Measurements from ENCODE around the gene BTBD8. TPM values are rescaled to one million over a fixed set of nuclear protein-coding genes. Genes with fewer than 3 reads are reported as not detected.
A peak's percentile ranks its signal among the peaks of the same experiment; 100 is the strongest.
"Not testable (repeated sequence)": the region's sequence is repeated elsewhere in the genome, so short reads cannot be mapped to it uniquely, and the experiment has no call there.

Gene BTBD8
- total RNA-seq, 2 experiments from 2014 or later = 0.28 to 3.3 TPM

- H3K4me2 ChIP-seq (ENCODE audit: low read length) = no peak overlapping the region
- no peak for TF ChIP-seq EZH2phosphoT487 (IDR thresholded peaks at IDR 0.05; ENCODE audit: borderline replicate concordance, low read depth, low read length)
- TF ChIP-seq, protein P1, sequence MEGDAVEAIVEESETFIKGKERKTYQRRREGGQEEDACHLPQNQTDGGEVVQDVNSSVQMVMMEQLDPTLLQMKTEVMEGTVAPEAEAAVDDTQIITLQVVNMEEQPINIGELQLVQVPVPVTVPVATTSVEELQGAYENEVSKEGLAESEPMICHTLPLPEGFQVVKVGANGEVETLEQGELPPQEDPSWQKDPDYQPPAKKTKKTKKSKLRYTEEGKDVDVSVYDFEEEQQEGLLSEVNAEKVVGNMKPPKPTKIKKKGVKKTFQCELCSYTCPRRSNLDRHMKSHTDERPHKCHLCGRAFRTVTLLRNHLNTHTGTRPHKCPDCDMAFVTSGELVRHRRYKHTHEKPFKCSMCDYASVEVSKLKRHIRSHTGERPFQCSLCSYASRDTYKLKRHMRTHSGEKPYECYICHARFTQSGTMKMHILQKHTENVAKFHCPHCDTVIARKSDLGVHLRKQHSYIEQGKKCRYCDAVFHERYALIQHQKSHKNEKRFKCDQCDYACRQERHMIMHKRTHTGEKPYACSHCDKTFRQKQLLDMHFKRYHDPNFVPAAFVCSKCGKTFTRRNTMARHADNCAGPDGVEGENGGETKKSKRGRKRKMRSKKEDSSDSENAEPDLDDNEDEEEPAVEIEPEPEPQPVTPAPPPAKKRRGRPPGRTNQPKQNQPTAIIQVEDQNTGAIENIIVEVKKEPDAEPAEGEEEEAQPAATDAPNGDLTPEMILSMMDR (conservative IDR thresholded peaks at IDR 0.05; ENCODE audit: low read length) = no peak
- H3K9me2 ChIP-seq (ENCODE audit: insufficient read depth, low read length) = no peaks in the 10 kb centered on the region
- H3K4me1 ChIP-seq (ENCODE audit: insufficient read depth, low read length, poor library complexity, severe bottlenecking) = peaks cover 5% of the 10 kb centered on the region
- H3K36me3 ChIP-seq (ENCODE audit: insufficient read depth, low read length) = no peaks in the 10 kb centered on the region
- intact Hi-C loops (cut with micrococcal nuclease; ENCODE audit: unreplicated experiment) = no loop called here
- H3K27ac ChIP-seq (ENCODE audit: low read depth, low read length, poor library complexity, severe bottlenecking) = no peak overlapping the region
- no peaks in the 10 kb centered on the region for H4K20me1 ChIP-seq (ENCODE audit: insufficient read depth, low read length)
- no peak for DNase-seq (ENCODE audit: low spot score)
- H3K4me3 ChIP-seq (ENCODE audit: low read depth, low read length, poor library complexity, severe bottlenecking) = no peak overlapping the region
- no peaks in the 10 kb centered on the region for H3K79me2 ChIP-seq (ENCODE audit: insufficient read depth, low read depth, low read length)
- H2AFZ ChIP-seq (ENCODE audit: low read length) = no peak overlapping the region
- POLR2A ChIA-PET = interaction anchor here (0.7 kb wide), 1 partner anchor 10 kb away, joined by 4 read pairs; no protein-coding TSS in a partner anchor
- CTCF ChIA-PET (ENCODE audit: unreplicated experiment) = no interaction called here
- no TSS peak for BruUV-seq (replicated peaks)
- no peaks in the 10 kb centered on the region for H3K9me3 ChIP-seq (ENCODE audit: low read length)
These were observed 3.8 kb upstream of the BTBD8 start for GRCh38 chr1:92076363-92076762.

DNA sequence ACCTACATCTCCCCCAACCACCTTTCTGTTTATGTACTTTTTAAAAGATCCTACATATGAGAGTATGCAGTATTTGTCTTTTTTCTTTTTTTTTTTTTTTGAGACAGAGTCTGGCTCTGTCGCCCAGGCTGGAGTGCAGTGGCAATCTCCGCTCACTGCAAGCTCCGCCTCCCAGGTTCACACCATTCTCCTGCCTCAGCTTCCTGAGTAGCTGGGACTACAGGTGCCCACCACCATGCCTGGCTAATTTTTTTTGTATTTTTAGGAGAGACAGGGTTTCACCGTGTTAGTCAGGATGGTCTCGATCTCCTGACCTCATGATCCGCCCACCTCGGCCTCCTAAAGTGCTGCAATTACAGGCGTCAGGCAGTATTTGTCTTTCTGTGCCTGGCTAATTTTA, 2.1 kb upstream of the BTBD8 start:
- H3K4me1 ChIP-seq (ENCODE audit: insufficient read depth, low read length, poor library complexity, severe bottlenecking); POLR2A ChIA-PET; H3K9me3 ChIP-seq (ENCODE audit: low read length); H3K79me2 ChIP-seq (ENCODE audit: insufficient read depth, low read depth, low read length); H3K4me2 ChIP-seq (ENCODE audit: low read length); DNase-seq (ENCODE audit: low spot score); H2AFZ ChIP-seq (ENCODE audit: low read length); BruUV-seq (replicated peaks); CTCF ChIA-PET (ENCODE audit: unreplicated experiment); H3K9me2 ChIP-seq (ENCODE audit: insufficient read depth, low read length); H4K20me1 ChIP-seq (ENCODE audit: insufficient read depth, low read length); H3K4me3 ChIP-seq (ENCODE audit: low read depth, low read length, poor library complexity, severe bottlenecking); H3K27ac ChIP-seq (ENCODE audit: low read depth, low read length, poor library complexity, severe bottlenecking); H3K36me3 ChIP-seq (ENCODE audit: insufficient read depth, low read length); intact Hi-C loops (cut with micrococcal nuclease; ENCODE audit: unreplicated experiment): not testable (repeated sequence)

DNA sequence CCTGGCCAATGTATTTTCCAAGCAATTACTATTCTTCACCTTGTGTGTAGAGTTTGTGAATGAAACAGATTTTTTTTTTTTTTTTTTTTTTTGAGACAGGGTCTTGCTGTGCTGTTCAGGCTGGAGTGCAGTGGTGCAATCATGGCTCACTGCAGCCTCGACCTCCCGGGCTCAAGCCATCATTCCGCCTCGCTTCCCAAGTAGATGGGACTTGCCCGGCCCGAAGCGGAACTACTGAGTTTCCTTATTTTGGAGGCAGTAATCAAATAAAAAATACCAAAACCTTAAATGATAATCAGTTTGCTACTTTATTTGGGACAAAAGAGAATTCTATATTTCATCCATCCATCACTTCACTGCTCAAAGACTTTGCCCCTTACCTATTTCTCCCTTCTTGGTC, 704 bp upstream of the BTBD8 start:
- ChIA-PET CTCF (ENCODE audit: unreplicated experiment) (no interaction called here), POLR2A (no interaction called here)
- BruUV-seq (replicated peaks) = no TSS peak
- H3K79me2 ChIP-seq (ENCODE audit: insufficient read depth, low read depth, low read length) = no peaks in the 10 kb centered on the region
- peak overlapping the region; percentile 92 for H2AFZ ChIP-seq (ENCODE audit: low read length)
- H3K27ac ChIP-seq (ENCODE audit: low read depth, low read length, poor library complexity, severe bottlenecking) = no peak overlapping the region
- 0 out of 2 replicates have a peak overlapping the region, but pooled peaks have one; percentile 72 for H3K4me2 ChIP-seq (ENCODE audit: low read length)
- H3K9me3 ChIP-seq (ENCODE audit: low read length) = no peaks in the 10 kb centered on the region
- H3K36me3 ChIP-seq (ENCODE audit: insufficient read depth, low read length) = no peaks in the 10 kb centered on the region
- no peak overlapping the region for H3K4me3 ChIP-seq (ENCODE audit: low read depth, low read length, poor library complexity, severe bottlenecking)
- TF ChIP-seq EZH2phosphoT487 (IDR thresholded peaks at IDR 0.05; ENCODE audit: borderline replicate concordance, low read depth, low read length) = no peak
- TF ChIP-seq, protein P1 (conservative IDR thresholded peaks at IDR 0.05; ENCODE audit: low read length) = no peak
- intact Hi-C loops (cut with micrococcal nuclease; ENCODE audit: unreplicated experiment) = no loop called here
- no peaks in the 10 kb centered on the region for H3K9me2 ChIP-seq (ENCODE audit: insufficient read depth, low read length)
- no peak for DNase-seq (ENCODE audit: low spot score)
- peaks cover 5% of the 10 kb centered on the region for H3K4me1 ChIP-seq (ENCODE audit: insufficient read depth, low read length, poor library complexity, severe bottlenecking)
- H4K20me1 ChIP-seq (ENCODE audit: insufficient read depth, low read length) = no peaks in the 10 kb centered on the region

Measured in OCI-LY7 (cell line).